ENCODE data around the gene ZNF76. TPM values are rescaled to one million over a fixed set of nuclear protein-coding genes. Genes with fewer than 3 reads are reported as not detected.

Gene ZNF76
- total RNA-seq, 4 donors from 2014 or later: 19.6 to 52.5 (median 27.5) TPM

DNA sequence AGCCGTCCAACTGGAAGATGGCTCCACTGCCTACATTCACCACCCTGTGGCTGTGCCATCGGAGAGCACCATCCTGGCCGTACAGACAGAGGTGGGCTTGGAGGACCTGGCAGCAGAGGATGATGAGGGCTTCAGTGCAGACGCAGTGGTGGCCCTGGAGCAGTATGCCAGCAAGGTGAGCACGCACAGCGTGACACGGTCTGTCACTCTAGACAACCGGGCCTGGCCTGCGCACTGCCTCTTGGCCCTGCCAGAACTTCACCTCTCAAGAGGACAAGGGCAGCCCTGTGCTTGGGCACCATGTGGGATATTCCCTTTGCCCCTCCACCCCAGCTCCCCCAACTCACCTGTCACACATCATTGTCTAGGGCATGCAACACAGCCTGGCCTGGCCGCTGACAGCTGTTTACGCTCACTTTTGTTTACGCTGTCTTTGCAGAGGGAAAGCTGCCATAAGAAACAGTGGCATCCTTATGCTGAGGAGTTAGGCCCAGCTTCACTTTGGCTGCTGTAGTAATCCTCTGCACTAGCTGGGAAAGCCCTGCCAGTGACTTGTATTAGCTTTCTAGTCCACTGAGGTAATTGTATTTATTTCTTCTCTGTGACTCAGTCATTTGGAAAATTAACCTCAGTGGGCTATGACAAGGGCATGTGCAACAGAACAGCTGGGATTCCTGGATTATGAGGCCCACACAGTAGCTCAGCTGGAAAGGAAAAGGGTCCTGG is 28.3 kb downstream of the ZNF76 start:
- Histone ChIP-seq H3K27ac (no peak overlapping the region), H3K9me3 (no peaks in the 10 kb centered on the region), H3K36me3 (peaks cover 96% of the 10 kb centered on the region), H3K4me3 (no peak overlapping the region), H3K4me1 (no peaks in the 10 kb centered on the region), H3K27me3 (no peaks in the 10 kb centered on the region)
- no peak for DNase-seq (ENCODE audit: low spot score in 2 of 2)
- WGBS: 83% methylated on average over 11 of the region's 12 CpGs
- TF ChIP-seq POLR2AphosphoS5 (IDR thresholded peaks at IDR 0.05) (no peak), EP300 (IDR thresholded peaks at IDR 0.05) (no peak)
- TF ChIP-seq, protein P1, sequence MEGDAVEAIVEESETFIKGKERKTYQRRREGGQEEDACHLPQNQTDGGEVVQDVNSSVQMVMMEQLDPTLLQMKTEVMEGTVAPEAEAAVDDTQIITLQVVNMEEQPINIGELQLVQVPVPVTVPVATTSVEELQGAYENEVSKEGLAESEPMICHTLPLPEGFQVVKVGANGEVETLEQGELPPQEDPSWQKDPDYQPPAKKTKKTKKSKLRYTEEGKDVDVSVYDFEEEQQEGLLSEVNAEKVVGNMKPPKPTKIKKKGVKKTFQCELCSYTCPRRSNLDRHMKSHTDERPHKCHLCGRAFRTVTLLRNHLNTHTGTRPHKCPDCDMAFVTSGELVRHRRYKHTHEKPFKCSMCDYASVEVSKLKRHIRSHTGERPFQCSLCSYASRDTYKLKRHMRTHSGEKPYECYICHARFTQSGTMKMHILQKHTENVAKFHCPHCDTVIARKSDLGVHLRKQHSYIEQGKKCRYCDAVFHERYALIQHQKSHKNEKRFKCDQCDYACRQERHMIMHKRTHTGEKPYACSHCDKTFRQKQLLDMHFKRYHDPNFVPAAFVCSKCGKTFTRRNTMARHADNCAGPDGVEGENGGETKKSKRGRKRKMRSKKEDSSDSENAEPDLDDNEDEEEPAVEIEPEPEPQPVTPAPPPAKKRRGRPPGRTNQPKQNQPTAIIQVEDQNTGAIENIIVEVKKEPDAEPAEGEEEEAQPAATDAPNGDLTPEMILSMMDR (IDR thresholded peaks at IDR 0.05): no peak

DNA sequence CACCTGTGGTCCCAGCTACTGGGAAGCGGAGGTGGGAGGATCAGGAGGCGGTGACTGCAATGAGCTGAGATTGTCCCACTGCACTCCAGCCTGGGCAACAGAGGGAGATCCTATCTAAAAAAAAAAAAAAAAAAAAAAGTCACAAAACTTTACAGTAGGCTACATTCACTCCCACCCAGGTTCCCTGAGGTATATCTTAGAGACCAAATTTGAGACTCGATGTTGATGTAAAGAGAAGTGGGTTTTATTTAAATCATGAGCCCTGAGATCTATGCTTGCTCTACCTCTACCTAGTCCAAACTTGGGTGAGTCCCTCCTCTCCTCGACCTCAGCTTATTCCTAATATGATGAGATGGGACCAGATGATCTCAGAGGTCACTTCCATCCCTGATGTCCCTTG is 29.3 kb downstream of the ZNF76 start:
- no peak for DNase-seq (ENCODE audit: low spot score in 2 of 2)
- H3K36me3 ChIP-seq: peaks cover 96% of the 10 kb centered on the region

GRCh38 chr6:35291491-35291890 is 32.0 kb downstream of the ZNF76 start:
- H3K36me3 ChIP-seq: peaks cover 89% of the 10 kb centered on the region
- DNase-seq (ENCODE audit: low spot score in 2 of 2): no peak
- H3K4me1 ChIP-seq: no peaks in the 10 kb centered on the region
- H3K9me3 ChIP-seq: no peaks in the 10 kb centered on the region
- WGBS: 81% methylated on average over 13 of the region's 13 CpGs
- no peak overlapping the region for H3K27ac ChIP-seq
- no peak overlapping the region for H3K4me3 ChIP-seq
- no peaks in the 10 kb centered on the region for H3K27me3 ChIP-seq
- TF ChIP-seq, protein P1 (IDR thresholded peaks at IDR 0.05): no peak
- TF ChIP-seq POLR2AphosphoS5 (IDR thresholded peaks at IDR 0.05): no peak

More for the DNA sequence above, 29.3 kb downstream of the ZNF76 start:
- Histone ChIP-seq H3K4me3 (no peak overlapping the region), H3K27ac (no peak overlapping the region), H3K27me3 (no peaks in the 10 kb centered on the region), H3K9me3 (no peaks in the 10 kb centered on the region), H3K4me1 (no peaks in the 10 kb centered on the region)
- no peak for TF ChIP-seq POLR2A (IDR thresholded peaks at IDR 0.05)
- TF ChIP-seq EP300 (IDR thresholded peaks at IDR 0.05): no peak
- no peak for TF ChIP-seq POLR2AphosphoS5 (IDR thresholded peaks at IDR 0.05)
- TF ChIP-seq, protein P1 (IDR thresholded peaks at IDR 0.05): no peak
- 70% methylated on average over 4 of the region's 4 CpGs for WGBS

DNA sequence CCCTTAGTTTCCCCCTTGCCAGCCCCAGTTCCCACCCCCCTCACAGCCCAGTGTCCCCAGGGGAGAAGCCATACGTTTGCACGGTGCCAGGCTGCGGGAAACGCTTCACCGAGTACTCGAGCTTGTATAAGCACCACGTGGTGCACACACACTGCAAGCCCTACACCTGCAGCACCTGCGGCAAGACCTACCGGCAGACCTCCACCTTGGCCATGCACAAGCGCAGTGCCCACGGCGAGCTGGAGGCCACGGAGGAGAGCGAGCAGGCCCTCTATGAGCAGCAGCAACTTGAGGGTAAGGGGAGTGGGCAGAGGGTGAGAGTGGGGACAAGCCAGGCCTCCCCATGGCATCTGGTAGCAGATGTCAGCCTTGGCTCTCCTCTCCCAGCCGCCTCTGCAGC is 33.0 kb downstream of the ZNF76 start:
- peaks cover 7% of the 10 kb centered on the region for H3K4me1 ChIP-seq
- H3K27me3 ChIP-seq: no peaks in the 10 kb centered on the region
- no peak overlapping the region for H3K4me3 ChIP-seq
- TF ChIP-seq, protein P1 (IDR thresholded peaks at IDR 0.05): no peak
- TF ChIP-seq POLR2A (IDR thresholded peaks at IDR 0.05): no peak
- TF ChIP-seq POLR2AphosphoS5 (IDR thresholded peaks at IDR 0.05): no peak
- TF ChIP-seq EP300 (IDR thresholded peaks at IDR 0.05): no peak
- peaks cover 80% of the 10 kb centered on the region for H3K36me3 ChIP-seq
- H3K9me3 ChIP-seq: no peaks in the 10 kb centered on the region
- no peak overlapping the region for H3K27ac ChIP-seq
- DNase-seq (ENCODE audit: low spot score in 2 of 2): peak in 1 of 2 donors; percentile 49
- 75% methylated on average over 15 of the region's 15 CpGs for WGBS

GRCh38 chr6:35293681-35294080 is 34.1 kb downstream of the ZNF76 start:
- Histone ChIP-seq H3K27ac (no peak overlapping the region), H3K36me3 (peaks cover 68% of the 10 kb centered on the region), H3K9me3 (no peaks in the 10 kb centered on the region), H3K4me3 (no peak overlapping the region), H3K4me1 (peaks cover 18% of the 10 kb centered on the region), H3K27me3 (no peaks in the 10 kb centered on the region)
- TF ChIP-seq POLR2AphosphoS5 (IDR thresholded peaks at IDR 0.05): no peak
- TF ChIP-seq, protein P1 (IDR thresholded peaks at IDR 0.05): no peak
- no peak for TF ChIP-seq EP300 (IDR thresholded peaks at IDR 0.05)
- TF ChIP-seq POLR2A (IDR thresholded peaks at IDR 0.05): no peak
- no peak for DNase-seq (ENCODE audit: low spot score in 2 of 2)
- 84% methylated on average over 9 of the region's 9 CpGs for WGBS

Measured in suprapubic skin (tissue), 4 donors.